ENCODE measurements around the gene LOX. TPM values are rescaled to one million over a fixed set of nuclear protein-coding genes. Genes with fewer than 3 reads are reported as not detected.
A peak's percentile ranks its signal among the peaks of the same experiment; 100 is the strongest.

The LOX gene
- total and polyA plus RNA-seq, 9 of the 15 experiments (the other 6 are each of a cell fraction or from before 2014, with no cell fraction given) = 0.06 to 0.09 TPM; not detected in 7

DNA sequence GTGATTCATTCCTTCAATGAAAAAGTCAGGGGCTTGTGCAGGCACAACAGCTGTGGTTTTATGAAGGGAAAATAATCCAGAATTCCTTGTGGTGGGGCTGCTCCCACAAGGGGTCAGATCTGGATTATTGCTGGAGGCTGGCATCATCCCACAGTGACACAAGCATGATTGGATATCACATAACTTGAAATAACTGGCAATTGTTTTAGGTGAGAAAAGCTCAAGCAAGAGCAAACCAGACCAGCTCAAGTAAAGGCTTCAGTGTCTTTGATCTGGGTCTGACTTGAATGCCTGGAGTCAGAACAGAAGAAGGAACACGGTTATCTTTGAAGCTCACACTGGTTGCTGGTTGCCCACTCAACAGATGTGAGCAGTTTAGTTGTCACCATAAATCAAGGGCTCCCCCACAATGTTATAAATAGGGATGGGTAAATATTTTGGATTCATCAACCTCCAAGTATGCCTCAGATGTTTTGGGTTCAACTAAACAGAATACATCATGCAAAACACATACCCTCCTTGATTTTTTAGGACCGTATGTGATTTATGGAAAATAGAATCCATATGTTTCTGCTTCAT lies 48.2 kb upstream of the LOX start (continued):
- TF ChIP-seq PML (IDR thresholded peaks at IDR 0.05; ENCODE audit: low read length) (peak; percentile 95), PBX2 (CRISPR knock-in tag; IDR thresholded peaks at IDR 0.05; ENCODE audit: low read depth) (no peak), PBX2 (tag; conservative IDR thresholded peaks at IDR 0.05; ENCODE audit: low read depth) (peak; percentile 91), CBFA2T3 (IDR thresholded peaks at IDR 0.05) (peak; percentile 98), CTBP1 (IDR thresholded peaks at IDR 0.05; ENCODE audit: borderline replicate concordance) (no peak; the same call in 1 of the 2 replicates), RUNX1 (IDR thresholded peaks at IDR 0.05; ENCODE audit: low read depth) (0 out of 2 replicates have a peak, but pooled peaks have one; percentile 85), TCFL5 (CRISPR knock-in tag; conservative IDR thresholded peaks at IDR 0.05) (no peak), POLR2A (conservative IDR thresholded peaks at IDR 0.05) (no peak), SMAD3 (CRISPR knock-in tag; conservative IDR thresholded peaks at IDR 0.05) (no peak), JUNB (CRISPR knock-in tag; conservative IDR thresholded peaks at IDR 0.05) (no peak), ARNT (IDR thresholded peaks at IDR 0.05) (0 out of 4 replicates have a peak, but pooled peaks have one; percentile 31 to 71), PATZ1 (CRISPR knock-in tag; IDR thresholded peaks at IDR 0.05; ENCODE audit: borderline replicate concordance) (no peak), PKNOX1 (IDR thresholded peaks at IDR 0.05) (peak; percentile 93), LEF1 (IDR thresholded peaks at IDR 0.05) (peak; percentile 94), ZFPM2 (CRISPR knock-in tag; IDR thresholded peaks at IDR 0.05) (no peak), CXXC5 (CRISPR knock-in tag; IDR thresholded peaks at IDR 0.05) (0 out of 2 replicates have a peak, but pooled peaks have one; percentile 3), EGR1 (conservative IDR thresholded peaks at IDR 0.05) (peak; percentile 95), RNF2 (IDR thresholded peaks at IDR 0.05) (peak; percentile 85; the same call in 1 of the 2 replicates)
- TF ChIP-seq, protein P1, sequence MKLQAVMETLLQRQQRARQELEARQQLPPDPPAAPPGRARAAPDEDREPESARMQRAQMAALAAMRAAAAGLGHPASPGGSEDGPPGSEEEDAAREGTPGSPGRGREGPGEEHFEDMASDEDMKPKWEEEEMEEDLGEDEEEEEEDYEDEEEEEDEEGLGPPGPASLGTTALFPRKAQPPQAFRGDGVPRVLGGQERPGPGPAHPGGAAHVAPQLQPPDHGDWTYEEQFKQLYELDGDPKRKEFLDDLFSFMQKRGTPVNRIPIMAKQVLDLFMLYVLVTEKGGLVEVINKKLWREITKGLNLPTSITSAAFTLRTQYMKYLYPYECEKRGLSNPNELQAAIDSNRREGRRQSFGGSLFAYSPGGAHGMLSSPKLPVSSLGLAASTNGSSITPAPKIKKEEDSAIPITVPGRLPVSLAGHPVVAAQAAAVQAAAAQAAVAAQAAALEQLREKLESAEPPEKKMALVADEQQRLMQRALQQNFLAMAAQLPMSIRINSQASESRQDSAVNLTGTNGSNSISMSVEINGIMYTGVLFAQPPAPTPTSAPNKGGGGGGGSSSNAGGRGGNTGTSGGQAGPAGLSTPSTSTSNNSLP (IDR thresholded peaks at IDR 0.05; ENCODE audit: borderline replicate concordance, low read depth, low read length) = peak; percentile 77; the same call in 1 of the 2 replicates
- TF ChIP-seq, protein P2, sequence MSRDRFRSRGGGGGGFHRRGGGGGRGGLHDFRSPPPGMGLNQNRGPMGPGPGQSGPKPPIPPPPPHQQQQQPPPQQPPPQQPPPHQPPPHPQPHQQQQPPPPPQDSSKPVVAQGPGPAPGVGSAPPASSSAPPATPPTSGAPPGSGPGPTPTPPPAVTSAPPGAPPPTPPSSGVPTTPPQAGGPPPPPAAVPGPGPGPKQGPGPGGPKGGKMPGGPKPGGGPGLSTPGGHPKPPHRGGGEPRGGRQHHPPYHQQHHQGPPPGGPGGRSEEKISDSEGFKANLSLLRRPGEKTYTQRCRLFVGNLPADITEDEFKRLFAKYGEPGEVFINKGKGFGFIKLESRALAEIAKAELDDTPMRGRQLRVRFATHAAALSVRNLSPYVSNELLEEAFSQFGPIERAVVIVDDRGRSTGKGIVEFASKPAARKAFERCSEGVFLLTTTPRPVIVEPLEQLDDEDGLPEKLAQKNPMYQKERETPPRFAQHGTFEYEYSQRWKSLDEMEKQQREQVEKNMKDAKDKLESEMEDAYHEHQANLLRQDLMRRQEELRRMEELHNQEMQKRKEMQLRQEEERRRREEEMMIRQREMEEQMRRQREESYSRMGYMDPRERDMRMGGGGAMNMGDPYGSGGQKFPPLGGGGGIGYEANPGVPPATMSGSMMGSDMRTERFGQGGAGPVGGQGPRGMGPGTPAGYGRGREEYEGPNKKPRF (IDR thresholded peaks at IDR 0.05; ENCODE audit: low read depth, low read length) = no peak

All from K562 (cell line).